Measurements from ENCODE around the gene OXCT1. TPM values are rescaled to one million over a fixed set of nuclear protein-coding genes. Genes with fewer than 3 reads are reported as not detected.
"Not testable (repeated sequence)": the region's sequence is repeated elsewhere in the genome, so short reads cannot be mapped to it uniquely, and the experiment has no call there.

OXCT1 gene
- total and polyA plus RNA-seq, 9 donors: 9.0 to 29.8 (median 15.4) TPM

DNA sequence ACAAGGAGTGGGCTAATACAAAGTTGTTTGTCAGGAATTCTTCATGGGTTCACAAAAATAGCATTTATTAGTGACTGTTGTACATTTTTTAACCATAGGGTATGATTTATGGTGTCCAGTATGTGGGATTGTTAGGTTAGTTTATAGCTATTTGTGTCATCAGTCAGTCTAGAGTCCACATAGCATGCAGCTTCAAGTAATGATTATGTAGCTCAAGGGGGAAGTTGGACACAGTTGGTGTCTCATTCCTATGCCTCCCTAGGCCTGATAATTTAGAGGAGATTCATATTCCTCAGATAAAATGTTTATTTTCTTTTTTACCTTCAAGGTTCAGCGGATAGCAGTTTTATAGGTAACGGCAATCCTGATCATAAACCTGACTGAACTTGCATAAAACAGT, 153.8 kb downstream of the OXCT1 start:
- no peak for DNase-seq
- Histone ChIP-seq H3K27me3 (no peaks in the 10 kb centered on the region), H3K27ac (no peak overlapping the region), H3K9me3 (no peaks in the 10 kb centered on the region), H3K4me1 (ENCODE audit: insufficient read depth) (no peaks in the 10 kb centered on the region), H3K4me3 (no peak overlapping the region), H3K36me3 (no peaks in the 10 kb centered on the region)
- TF ChIP-seq EP300 (IDR thresholded peaks at IDR 0.05) (no peak), POLR2A (IDR thresholded peaks at IDR 0.05) (no peak)
- TF ChIP-seq, protein P1, sequence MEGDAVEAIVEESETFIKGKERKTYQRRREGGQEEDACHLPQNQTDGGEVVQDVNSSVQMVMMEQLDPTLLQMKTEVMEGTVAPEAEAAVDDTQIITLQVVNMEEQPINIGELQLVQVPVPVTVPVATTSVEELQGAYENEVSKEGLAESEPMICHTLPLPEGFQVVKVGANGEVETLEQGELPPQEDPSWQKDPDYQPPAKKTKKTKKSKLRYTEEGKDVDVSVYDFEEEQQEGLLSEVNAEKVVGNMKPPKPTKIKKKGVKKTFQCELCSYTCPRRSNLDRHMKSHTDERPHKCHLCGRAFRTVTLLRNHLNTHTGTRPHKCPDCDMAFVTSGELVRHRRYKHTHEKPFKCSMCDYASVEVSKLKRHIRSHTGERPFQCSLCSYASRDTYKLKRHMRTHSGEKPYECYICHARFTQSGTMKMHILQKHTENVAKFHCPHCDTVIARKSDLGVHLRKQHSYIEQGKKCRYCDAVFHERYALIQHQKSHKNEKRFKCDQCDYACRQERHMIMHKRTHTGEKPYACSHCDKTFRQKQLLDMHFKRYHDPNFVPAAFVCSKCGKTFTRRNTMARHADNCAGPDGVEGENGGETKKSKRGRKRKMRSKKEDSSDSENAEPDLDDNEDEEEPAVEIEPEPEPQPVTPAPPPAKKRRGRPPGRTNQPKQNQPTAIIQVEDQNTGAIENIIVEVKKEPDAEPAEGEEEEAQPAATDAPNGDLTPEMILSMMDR (IDR thresholded peaks at IDR 0.05): no peak
- intact Hi-C loops (cut with DNase I): no loop called here
- 92 to 97% (median 93%) methylated on average over 2 of the region's 2 CpGs for WGBS, 3 donors

DNA sequence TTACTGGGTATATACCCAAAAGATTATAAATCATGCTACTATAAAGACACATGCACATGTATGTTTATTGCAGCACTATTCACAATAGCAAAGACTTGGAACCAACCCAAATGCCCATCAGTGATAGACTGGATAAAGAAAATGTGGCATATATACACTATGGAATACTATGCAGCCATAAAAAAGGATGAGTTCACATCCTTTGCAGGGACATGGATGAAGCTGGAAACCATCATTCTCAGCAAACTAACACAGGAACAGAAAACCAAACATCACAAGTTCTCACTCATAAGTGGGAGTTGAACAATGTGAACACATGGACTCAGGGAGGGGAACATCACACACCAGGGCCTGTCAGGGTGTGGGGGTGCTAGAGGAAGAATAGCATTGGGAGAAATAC, 155.8 kb downstream of the OXCT1 start:
- H3K27me3 ChIP-seq; H3K27ac ChIP-seq; DNase-seq; H3K9me3 ChIP-seq; intact Hi-C loops (cut with DNase I); H3K36me3 ChIP-seq; H3K4me3 ChIP-seq; H3K4me1 ChIP-seq (ENCODE audit: insufficient read depth): not testable (repeated sequence)

- Histone ChIP-seq H3K36me3 (no peaks in the 10 kb centered on the region), H3K27ac (no peak overlapping the region), H3K4me1 (ENCODE audit: insufficient read depth) (no peaks in the 10 kb centered on the region), H3K27me3 (no peaks in the 10 kb centered on the region), H3K9me3 (no peaks in the 10 kb centered on the region), H3K4me3 (no peak overlapping the region)
- no peak for TF ChIP-seq EP300 (IDR thresholded peaks at IDR 0.05)
- no peak for TF ChIP-seq POLR2A (IDR thresholded peaks at IDR 0.05)
- TF ChIP-seq, protein P1 (IDR thresholded peaks at IDR 0.05): no peak
- DNase-seq: no peak
- intact Hi-C loops (cut with DNase I): no loop called here
- 81 to 100% (median 89%) methylated on average over 2 of the region's 2 CpGs for WGBS, 3 donors
Measured at GRCh38 chr5:41708604-41708940, 161.7 kb downstream of the OXCT1 start.

GRCh38 chr5:41707853-41708603, 162.2 kb downstream of the OXCT1 start:
- H3K36me3 ChIP-seq: no peaks in the 10 kb centered on the region

More at GRCh38 chr5:41707853-41708603, 162.2 kb downstream of the OXCT1 start:
- no peaks in the 10 kb centered on the region for H3K4me1 ChIP-seq (ENCODE audit: insufficient read depth)
- no peaks in the 10 kb centered on the region for H3K9me3 ChIP-seq
- intact Hi-C loops (cut with DNase I): no loop called here
- no peak for DNase-seq
- H3K27ac ChIP-seq: no peak overlapping the region
- TF ChIP-seq POLR2A (IDR thresholded peaks at IDR 0.05) (no peak), EP300 (IDR thresholded peaks at IDR 0.05) (no peak)
- TF ChIP-seq, protein P1 (IDR thresholded peaks at IDR 0.05): no peak
- WGBS, 3 donors: 50 to 71% (median 60%) methylated on average over 4 of the region's 4 CpGs
- H3K27me3 ChIP-seq: no peaks in the 10 kb centered on the region
- H3K4me3 ChIP-seq: no peak overlapping the region
